Measurements from ENCODE around the gene ADGRL2. TPM values are rescaled to one million over a fixed set of nuclear protein-coding genes. Genes with fewer than 3 reads are reported as not detected.

The ADGRL2 gene
- total and polyA plus RNA-seq, 9 of the 15 experiments (the other 6 are each of a cell fraction or from before 2014, with no cell fraction given), result 0.03 to 0.15 (median 0.13) TPM; not detected in 6

DNA sequence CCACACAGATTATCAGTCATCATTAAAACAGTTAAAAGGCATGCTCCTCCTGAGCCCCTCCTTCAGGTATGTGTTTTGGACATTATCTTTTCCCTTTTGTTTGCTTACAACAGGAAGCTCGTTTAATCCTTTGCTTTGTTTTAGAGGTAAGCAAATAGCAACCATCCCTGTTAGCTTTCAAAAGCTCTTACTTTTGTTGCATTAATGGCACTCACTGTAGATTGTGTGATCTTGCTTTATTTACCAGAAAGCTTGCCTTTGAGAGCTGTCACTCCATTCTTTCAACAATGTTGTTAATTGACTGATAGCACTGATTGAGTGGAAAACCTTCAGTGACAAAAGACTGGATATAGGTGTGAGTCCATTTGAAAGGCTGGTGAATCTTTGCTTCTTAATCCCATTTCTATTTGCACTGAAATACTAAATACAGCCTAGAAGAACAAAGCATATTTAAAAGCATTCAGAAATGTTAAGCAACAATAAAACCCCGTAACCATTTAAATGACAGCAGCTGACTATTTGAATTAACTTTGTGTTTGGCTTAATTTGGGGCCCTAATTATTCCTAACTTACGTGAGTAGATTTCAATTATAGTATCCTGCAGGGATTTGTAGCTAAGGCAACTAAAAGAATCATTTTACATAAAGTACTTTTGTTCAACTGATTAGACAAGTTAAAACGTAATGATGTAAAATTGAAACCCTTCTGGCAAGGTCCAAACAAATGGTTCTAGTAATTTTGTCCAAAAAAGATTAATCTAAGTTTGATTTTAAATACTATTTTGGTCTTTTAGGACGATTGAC, 48.3 kb downstream of the ADGRL2 start:
- H4K20me1 ChIP-seq (replicated peaks; ENCODE audit: control insufficient read depth, insufficient read depth, low read length), result no peaks in the 10 kb centered on the region
- H3K9me1 ChIP-seq (ENCODE audit: control insufficient read depth, insufficient read depth, low read length), result no peaks in the 10 kb centered on the region
- TF ChIP-seq FOXA1 (IDR thresholded peaks at IDR 0.05; ENCODE audit: borderline replicate concordance), result no peak
- no peak for TF ChIP-seq RBM34 (IDR thresholded peaks at IDR 0.05; ENCODE audit: borderline replicate concordance, insufficient read depth, low read length)
- TF ChIP-seq, protein P1, sequence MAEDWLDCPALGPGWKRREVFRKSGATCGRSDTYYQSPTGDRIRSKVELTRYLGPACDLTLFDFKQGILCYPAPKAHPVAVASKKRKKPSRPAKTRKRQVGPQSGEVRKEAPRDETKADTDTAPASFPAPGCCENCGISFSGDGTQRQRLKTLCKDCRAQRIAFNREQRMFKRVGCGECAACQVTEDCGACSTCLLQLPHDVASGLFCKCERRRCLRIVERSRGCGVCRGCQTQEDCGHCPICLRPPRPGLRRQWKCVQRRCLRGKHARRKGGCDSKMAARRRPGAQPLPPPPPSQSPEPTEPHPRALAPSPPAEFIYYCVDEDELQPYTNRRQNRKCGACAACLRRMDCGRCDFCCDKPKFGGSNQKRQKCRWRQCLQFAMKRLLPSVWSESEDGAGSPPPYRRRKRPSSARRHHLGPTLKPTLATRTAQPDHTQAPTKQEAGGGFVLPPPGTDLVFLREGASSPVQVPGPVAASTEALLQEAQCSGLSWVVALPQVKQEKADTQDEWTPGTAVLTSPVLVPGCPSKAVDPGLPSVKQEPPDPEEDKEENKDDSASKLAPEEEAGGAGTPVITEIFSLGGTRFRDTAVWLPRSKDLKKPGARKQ (CRISPR knock-in tag; IDR thresholded peaks at IDR 0.05), result no peak
- TF ChIP-seq, protein P2, sequence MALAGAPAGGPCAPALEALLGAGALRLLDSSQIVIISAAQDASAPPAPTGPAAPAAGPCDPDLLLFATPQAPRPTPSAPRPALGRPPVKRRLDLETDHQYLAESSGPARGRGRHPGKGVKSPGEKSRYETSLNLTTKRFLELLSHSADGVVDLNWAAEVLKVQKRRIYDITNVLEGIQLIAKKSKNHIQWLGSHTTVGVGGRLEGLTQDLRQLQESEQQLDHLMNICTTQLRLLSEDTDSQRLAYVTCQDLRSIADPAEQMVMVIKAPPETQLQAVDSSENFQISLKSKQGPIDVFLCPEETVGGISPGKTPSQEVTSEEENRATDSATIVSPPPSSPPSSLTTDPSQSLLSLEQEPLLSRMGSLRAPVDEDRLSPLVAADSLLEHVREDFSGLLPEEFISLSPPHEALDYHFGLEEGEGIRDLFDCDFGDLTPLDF (CRISPR knock-in tag; IDR thresholded peaks at IDR 0.05), result no peak
- H3K9ac ChIP-seq (ENCODE audit: insufficient read depth in 1 of 2, low read depth in 2 of 2, low read length in 2 of 2), result no peak overlapping the region
- no peaks in the 10 kb centered on the region for H3K27me3 ChIP-seq (ENCODE audit: control insufficient read depth in 2 of 2, insufficient read depth in 2 of 2, low read length in 2 of 2)
- intact Hi-C loops (cut with micrococcal nuclease) (no loop called here), in situ Hi-C loops (cut with MboI) (no loop called here)
- BruUV-seq (replicated peaks), result no TSS peak
- DNase-seq (ENCODE audit: extremely low read depth in 1 of 4, low spot score in 3 of 4), result no peak
- no peak overlapping the region for H2AFZ ChIP-seq (ENCODE audit: low read depth, low read length)
- no peak overlapping the region for H3K4me3 ChIP-seq
- no peaks in the 10 kb centered on the region for H3K4me1 ChIP-seq (replicated peaks in 1 of 2; ENCODE audit: control insufficient read depth in 2 of 2, insufficient read depth in 2 of 2, low read length in 2 of 2)
- no peak for FAIRE-seq
- no peaks in the 10 kb centered on the region for H3K79me2 ChIP-seq (ENCODE audit: control insufficient read depth, insufficient read depth, low read length)
- CTCF ChIA-PET (ENCODE audit: low intra/inter-chr PET ratio), result no interaction called here
- H3K4me2 ChIP-seq (ENCODE audit: insufficient read depth, low read length), result no peak overlapping the region
- no peak for ATAC-seq
- 0% methylated on average over 5 of the region's 5 CpGs for WGBS (ENCODE audit: insufficient coverage, low coverage, missing lambda C conversion rate)
- H3K36me3 ChIP-seq (ENCODE audit: control insufficient read depth, insufficient read depth, low read length), result no peaks in the 10 kb centered on the region
- H3K27ac ChIP-seq (ENCODE audit: extremely low read depth, low read depth, low read length), result no peak overlapping the region
- POLR2A ChIA-PET, result no interaction called here
- H3K9me3 ChIP-seq (replicated peaks; ENCODE audit: control insufficient read depth, insufficient read depth, low read depth, low read length), result no peaks in the 10 kb centered on the region
